HS-5 (cell line): ENCODE measurements around the gene ZBTB7A.

Source experiments
- DNase-seq: peaks from one replicate; pipeline ENCODE4 v3.0.0-alpha.2; 2012; ENCODE audit warnings: low read depth

The ZBTB7A gene

DNA sequence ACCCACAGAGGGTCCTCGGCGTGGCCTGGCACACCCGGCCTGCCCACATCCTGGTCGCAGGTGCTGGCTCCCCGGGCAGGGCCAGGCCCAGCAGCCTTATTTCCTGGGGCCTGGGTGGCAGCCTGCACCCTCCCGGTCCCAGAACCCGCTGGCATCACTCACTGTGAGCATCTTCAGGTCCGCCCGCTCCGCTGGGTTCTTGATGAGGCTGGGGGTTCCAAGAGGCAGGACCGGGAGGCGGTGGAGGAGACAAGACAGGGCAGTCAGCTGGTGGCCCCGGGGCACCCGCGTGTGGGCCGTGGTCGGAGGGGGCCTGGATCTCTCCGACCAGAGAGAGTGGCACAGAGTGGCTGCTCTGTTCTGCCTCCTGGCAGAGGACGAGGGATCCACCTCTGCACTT, 27.6 kb upstream of the ZBTB7A start:
- no peak for DNase-seq

- no peak for DNase-seq
Observed at GRCh38 chr19:4093643-4094175, 27.0 kb upstream of the ZBTB7A start.

GRCh38 chr19:4090356-4091220, 23.9 kb upstream of the ZBTB7A start:
- DNase-seq: no peak

GRCh38 chr19:4089946-4090345, 23.2 kb upstream of the ZBTB7A start:
- DNase-seq: no peak

GRCh38 chr19:4089400-4089908, 22.8 kb upstream of the ZBTB7A start:
- no peak for DNase-seq

GRCh38 chr19:4088975-4089374, 22.3 kb upstream of the ZBTB7A start:
- no peak for DNase-seq

DNA sequence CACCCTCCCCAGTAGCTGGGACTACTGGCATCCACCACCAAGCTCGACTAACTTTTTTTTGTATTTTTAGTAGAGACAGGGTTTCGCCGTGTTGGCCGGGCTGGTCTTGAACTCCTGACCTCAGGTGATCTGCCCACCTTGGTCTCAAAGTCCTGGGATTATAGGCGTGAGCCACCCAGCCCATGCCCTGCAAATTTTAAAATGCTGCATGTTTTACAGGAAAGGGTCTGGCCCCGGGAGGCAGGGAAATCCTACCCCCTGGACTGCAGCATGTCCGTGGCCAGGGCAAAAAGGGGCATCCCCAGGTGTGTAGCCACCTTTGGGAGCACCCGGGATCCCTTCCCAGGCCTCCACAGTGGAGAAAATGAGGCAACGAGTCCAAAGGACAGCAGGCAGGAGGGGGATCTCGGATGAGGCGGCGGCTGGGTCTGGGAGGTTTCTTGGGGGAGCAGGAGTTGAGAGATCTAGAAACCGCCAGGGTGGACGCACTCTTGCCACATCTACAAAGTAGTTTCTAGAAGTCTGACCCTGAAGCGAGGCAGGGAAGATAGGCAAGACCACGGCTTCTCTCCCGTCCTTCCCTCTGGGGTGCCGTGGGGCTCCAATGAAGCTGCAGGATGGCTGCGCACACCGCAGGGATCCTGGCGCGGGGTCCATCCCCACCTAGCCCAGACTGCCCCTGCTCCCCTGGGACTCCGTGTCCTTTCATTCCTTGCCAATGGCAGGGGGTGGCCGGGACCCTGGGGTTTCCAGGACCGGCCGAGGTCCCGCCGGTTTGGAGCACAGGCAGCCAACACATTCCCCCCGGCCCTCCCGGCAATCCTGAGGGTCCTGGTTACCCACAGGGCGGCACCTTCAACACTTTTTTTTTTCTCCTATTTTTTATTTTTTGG, 21.3 kb upstream of the ZBTB7A start:
- DNase-seq: no peak

- no peak for DNase-seq
Observed at GRCh38 chr19:4086411-4086867, 19.7 kb upstream of the ZBTB7A start.

DNA sequence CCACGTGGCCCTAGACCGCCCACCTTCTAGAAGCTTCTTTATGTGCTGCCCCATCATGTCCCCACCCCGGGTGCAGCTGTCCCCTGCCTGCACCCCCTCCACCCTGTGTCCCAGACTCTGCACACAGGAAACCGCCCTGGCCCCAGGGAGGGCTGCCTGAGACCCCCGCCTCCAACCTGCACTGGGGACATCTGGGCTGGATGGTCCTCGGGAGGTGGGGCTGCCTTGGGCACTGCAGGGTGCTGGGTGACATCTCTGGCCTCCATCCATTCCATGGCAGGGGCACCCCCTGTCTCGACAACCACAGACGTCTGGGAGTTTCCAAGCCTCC, 17.8 kb upstream of the ZBTB7A start:
- DNase-seq: no peak

DNA sequence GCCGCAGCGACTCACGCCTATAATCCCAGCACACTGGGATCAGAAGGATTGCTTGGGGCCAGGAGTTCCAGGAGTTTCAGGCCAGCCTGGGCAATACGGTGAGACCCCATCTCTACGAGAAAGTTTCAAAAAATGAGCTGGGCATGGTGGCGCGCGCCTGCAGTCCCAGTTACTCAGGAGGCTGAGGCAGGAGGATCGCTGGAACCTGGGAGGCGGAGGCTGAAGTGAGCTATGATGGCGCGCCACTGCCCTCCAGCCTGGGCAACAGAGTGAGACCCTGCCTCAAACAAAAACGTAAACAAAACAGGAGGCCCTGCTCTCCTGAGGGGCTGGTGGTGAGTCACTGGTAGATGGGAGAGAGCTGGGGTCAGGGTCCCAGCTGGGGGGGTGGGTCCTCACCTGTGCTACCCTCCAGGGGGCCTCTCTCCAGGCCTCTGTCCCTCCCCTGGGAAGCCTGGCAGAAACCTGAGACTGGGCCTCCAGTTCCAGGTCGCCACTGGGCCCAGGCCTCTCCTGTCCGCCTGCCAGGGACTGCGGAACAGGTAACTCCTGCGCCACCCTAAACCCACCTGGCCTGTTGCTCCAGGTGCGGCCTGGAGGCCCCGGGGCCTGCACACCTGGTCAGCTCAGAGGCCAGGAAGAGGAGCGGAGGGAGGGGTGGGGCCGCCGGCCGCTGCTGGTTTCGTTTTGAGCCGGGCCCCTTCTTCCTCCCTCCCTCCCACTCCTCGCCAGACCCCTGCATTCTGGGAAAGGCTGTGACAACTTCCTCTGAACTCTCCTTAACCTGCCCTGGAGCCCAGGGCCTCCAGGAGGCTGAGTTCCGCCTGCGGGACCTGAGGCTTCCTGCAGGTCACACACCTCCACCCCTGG, 17.2 kb upstream of the ZBTB7A start:
- DNase-seq: no peak

GRCh38 chr19:4082172-4082571, 15.5 kb upstream of the ZBTB7A start:
- DNase-seq: no peak

- DNase-seq: no peak
Observed at GRCh38 chr19:4081441-4082129, 14.9 kb upstream of the ZBTB7A start.

DNA sequence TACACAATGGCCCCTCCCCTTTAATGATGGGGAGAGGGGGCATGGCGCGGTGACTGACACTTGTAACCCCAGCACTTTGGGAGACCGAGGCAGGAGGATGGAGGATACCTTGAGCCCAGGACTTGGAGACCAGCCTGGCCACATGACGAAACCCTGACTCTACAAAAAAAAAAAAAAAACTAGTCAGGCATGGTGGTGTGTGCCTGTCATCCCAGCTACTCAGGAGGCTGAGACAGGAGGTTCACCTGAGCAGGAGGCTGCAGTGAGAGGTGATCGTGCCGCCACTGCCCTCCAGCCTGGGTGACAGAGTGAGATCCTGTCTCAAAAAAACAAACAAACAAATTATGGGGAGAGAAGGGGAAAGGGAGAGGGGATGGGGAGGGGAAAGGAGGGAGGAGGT, 13.8 kb upstream of the ZBTB7A start:
- no peak for DNase-seq

DNA sequence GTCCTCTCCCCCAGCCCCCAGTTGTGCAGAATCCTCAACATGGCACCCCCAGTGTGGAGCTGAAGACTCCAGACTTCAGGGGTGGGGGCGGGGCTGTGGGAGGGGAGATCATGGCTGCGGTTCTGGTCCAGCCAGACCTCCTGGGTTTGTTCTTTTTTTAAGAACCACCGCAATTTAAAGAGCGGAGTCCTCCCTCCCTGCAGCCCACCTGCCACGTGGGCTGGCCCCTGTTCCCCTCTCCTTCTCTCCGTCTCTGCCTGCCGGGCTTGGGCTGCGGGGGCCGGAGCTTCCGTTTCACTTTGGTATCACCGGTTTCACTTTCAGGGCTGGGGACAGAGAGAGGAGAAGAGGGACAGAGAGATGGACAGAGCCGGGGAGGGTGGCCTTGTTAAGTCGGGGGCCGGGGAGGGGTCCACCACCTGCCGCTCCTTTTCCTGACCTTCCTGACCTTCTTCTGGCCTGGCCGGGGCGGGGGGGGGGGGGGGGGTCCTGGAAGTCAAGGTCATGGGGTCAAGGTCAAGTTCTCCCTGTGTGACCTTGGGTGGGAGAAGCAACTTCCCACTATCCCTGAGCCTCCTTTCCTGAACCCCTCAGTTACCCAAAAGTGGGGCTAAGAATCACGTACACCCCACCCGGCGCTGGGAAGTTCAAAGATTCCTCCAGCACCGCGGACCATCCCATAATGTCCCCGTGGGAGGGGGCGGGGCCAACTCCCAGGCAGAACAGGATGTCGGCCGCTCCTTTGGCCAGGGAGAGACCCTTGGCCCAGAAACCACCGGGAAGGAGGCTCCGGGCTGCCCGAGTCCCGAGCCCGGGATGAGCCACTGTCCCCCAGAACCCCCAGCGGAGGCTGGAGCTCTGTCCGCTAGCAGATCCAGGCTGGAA, 11.3 kb upstream of the ZBTB7A start:
- DNase-seq: no peak

DNA sequence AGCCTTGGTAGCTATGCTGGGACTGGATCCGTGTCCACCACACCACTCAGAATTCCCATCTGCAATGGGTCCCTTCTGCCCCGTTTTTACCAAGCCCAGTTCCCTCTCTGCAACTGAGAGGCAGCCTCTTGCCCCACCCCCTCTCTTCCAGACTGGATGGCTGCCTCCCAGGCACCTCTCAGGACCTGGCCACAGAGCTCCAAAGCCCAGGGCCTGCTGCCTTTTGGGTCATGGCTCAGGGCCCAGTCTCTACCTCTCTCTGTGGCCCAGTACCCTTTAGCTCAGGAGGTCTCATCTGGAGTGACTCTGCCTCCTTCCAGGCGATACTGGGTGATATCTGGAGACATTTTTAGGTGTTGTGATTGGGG, 10.3 kb upstream of the ZBTB7A start:
- no peak for DNase-seq

DNA sequence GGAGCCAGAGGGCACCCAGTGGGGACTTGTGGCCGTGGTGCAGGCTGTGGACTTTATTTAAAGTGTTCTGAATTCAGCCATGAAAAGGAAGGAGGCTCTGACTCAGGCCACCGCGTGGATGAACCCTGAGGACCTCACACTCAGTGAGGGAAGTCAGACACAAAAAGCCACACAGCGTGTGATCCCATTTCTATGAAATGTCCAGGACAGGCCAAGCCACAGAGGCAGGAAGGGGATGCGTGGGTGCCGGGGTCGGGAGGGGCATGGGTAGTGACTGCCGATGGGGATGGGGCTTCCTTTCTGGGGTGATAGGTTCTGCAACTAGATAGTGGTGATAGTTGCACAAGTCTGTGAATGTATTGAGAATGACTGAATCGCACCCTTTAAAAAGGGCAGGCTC, 8.7 kb upstream of the ZBTB7A start:
- DNase-seq: no peak

DNA sequence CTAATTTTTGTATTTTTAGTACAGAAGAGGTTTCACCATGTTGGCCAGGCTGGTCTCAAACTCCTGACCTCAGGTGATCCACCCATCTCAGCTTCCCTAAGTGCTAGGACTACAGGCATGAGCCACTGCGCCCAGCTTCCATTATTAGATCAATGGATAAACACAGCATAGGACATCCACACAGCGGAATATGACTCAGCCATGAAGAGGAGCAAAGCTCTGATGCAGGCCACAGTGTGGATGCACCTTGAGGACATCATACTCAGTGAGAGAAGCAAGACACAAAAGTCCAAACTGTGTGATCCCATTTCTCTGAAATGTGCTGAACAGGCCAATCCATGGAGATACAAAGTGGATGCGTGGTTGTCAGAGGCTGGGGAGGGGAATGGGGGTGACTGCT, 4.9 kb upstream of the ZBTB7A start:
- DNase-seq: no peak

GRCh38 chr19:4069331-4069959, 2.7 kb upstream of the ZBTB7A start:
- no peak for DNase-seq

GRCh38 chr19:4068047-4068966, 1.6 kb upstream of the ZBTB7A start:
- DNase-seq: no peak
